Measurements from ENCODE around the gene SLC2A1.

SLC2A1 gene

GRCh38 chr1:42877380-42877779, 81.3 kb downstream of the SLC2A1 start:
- CTCF ChIA-PET, result interaction anchor here (0.7 kb wide), 1 partner anchor 195 kb away, joined by 3 read pairs; no protein-coding TSS in a partner anchor
- peaks cover 2% of the 10 kb centered on the region for H3K4me1 Mint-ChIP-seq
- no peaks in the 10 kb centered on the region for H3K36me3 Mint-ChIP-seq
- H3K27ac Mint-ChIP-seq, result no peak overlapping the region
- DNase-seq, result no peak
- H3K27me3 Mint-ChIP-seq, result peaks cover 22% of the 10 kb centered on the region
- H3K9me3 Mint-ChIP-seq, result peaks cover 2% of the 10 kb centered on the region
- H3K4me3 Mint-ChIP-seq, result no peak overlapping the region

- no peak overlapping the region for H3K4me3 Mint-ChIP-seq
- H3K36me3 Mint-ChIP-seq, result no peaks in the 10 kb centered on the region
Measured at GRCh38 chr1:42876009-42876408, 82.7 kb downstream of the SLC2A1 start.

More at GRCh38 chr1:42876009-42876408, 82.7 kb downstream of the SLC2A1 start:
- Mint-ChIP-seq H3K27me3 (peaks cover 19% of the 10 kb centered on the region), H3K9me3 (peaks cover 2% of the 10 kb centered on the region), H3K27ac (no peak overlapping the region), H3K4me1 (peaks cover 2% of the 10 kb centered on the region)
- no peak for DNase-seq
- CTCF ChIA-PET, result no interaction called here
